Gastrocnemius medialis (tissue), 4 donors: ENCODE measurements around the gene SGMS1.

ENCODE experiments used
- CTCF ChIP-seq, 5 experiments: fragments of 450-650 bp in 3 of 5; fragments of 200-600 bp in 2 of 5; sonication (generic) in 2 of 5; IDR thresholded peaks in 4 of 5; conservative IDR thresholded peaks in 1 of 5; 1 replicate in 4 of 5; 2 replicates in 1 of 5; pipeline ENCODE4 v1.5.1; 2016 to 2019; ENCODE audit warnings: antibody characterized with exemption in 5 of 5, mild to moderate bottlenecking in 3 of 5, moderate library complexity in 3 of 5
- POLR2A ChIP-seq, 2 donors: fragments of 450-650 bp; IDR thresholded peaks; one replicate each; pipeline ENCODE4 v1.6.1; 2017; ENCODE audit warnings: antibody characterized with exemption in 2 of 2, mild to moderate bottlenecking in 2 of 2, moderate library complexity in 2 of 2

- peak; percentile 39 to 66 (median 55) for TF ChIP-seq CTCF (IDR thresholded peaks at IDR 0.05 in 4 of 5, conservative IDR thresholded peaks at IDR 0.05 in 1 of 5)
- no peak for TF ChIP-seq POLR2A (IDR thresholded peaks at IDR 0.05)
Observed at GRCh38 chr10:50561816-50562215, 61.9 kb downstream of the SGMS1 start.
